HL-60 (cell line): Measurements from ENCODE around the gene SLC35F3.

Source experiments
- DNase-seq, 2 experiments: peaks; one replicate each; pipeline ENCODE4 v3.0.0-alpha.2; 2010 to 2020; ENCODE audit warnings: low read depth in 1 of 2, low spot score in 1 of 2
- H3K27ac ChIP-seq: fragments of 250-450 bp; sonication (Bioruptor Pico); replicated peaks from 2 replicates; pipeline ENCODE4 v1.5.1; 2020; ENCODE audit warnings: mild to moderate bottlenecking, moderate library complexity
- H3K27me3 ChIP-seq: fragments of 250-450 bp; sonication (Bioruptor Pico); 2 replicates; pipeline ENCODE4 v1.5.1; 2021; ENCODE audit warnings: mild to moderate bottlenecking, moderate library complexity; ENCODE audit not compliant: insufficient read depth, poor library complexity, severe bottlenecking
- H3K4me3 ChIP-seq: replicated peaks from 2 replicates; pipeline ENCODE4 v1.5.1; 2011; ENCODE audit warnings: mild to moderate bottlenecking, control low read depth, low read length; ENCODE audit not compliant: insufficient read depth
- GABPA ChIP-seq: IDR thresholded peaks from 2 replicates; pipeline ENCODE4 v1.6.1; 2012; ENCODE audit warnings: low read depth
- POLR2AphosphoS5 ChIP-seq: IDR thresholded peaks from 2 replicates; pipeline ENCODE4 v1.6.1; 2012; ENCODE audit warnings: low read depth
- SPI1 ChIP-seq: IDR thresholded peaks from 2 replicates; pipeline ENCODE4 v1.6.1; 2012; ENCODE audit warnings: low read depth, mild to moderate bottlenecking, borderline replicate concordance
- TF ChIP-seq, protein P1 (sequence below): IDR thresholded peaks from one replicate; pipeline ENCODE4 v1.5.1; 2011; ENCODE audit warnings: low read length, control low read depth, inconsistent platforms; ENCODE audit not compliant: insufficient read depth
- TF ChIP-seq, protein P2 (sequence below): IDR thresholded peaks from 2 replicates; pipeline ENCODE4 v1.6.1; 2012; ENCODE audit warnings: low read depth; ENCODE audit not compliant: insufficient replicate concordance

Gene SLC35F3

DNA sequence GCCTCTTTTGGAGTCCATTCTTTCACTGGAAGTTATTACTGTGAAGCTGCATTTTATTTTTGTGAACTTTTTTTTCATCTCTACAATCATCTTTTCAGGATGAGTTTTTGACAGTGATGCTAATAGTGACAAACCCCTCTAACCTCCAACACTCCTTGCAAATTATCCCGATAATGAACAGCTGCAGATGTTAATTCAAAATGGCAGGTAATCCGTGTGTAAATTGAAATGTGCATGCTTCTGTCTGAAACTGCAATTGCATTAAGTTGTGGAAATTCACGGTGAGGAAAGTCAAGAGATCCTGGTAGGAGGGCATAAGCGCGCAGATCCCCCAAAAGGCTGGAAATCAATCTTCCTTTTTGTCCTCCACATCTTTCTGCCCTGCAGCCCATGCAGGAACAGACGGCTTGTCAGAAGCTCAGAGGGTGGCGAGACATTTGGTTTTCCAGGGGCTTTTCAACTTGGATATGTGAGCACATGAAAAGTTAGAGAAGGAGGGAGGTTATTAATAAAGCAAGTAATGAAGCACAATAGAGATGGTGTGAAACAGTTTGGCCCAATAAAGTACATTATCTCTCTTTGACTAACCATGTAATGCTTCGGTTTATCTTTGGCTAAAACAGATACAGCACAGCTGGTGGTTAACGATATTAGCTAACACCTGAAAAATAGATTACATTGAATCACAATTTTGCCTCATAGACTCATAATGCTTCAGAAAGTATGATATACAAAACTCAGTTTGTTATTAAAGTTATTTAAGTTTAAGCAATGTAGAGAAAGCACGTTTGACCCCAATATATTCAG is 325.3 kb downstream of the SLC35F3 start:
- TF ChIP-seq, protein P1, sequence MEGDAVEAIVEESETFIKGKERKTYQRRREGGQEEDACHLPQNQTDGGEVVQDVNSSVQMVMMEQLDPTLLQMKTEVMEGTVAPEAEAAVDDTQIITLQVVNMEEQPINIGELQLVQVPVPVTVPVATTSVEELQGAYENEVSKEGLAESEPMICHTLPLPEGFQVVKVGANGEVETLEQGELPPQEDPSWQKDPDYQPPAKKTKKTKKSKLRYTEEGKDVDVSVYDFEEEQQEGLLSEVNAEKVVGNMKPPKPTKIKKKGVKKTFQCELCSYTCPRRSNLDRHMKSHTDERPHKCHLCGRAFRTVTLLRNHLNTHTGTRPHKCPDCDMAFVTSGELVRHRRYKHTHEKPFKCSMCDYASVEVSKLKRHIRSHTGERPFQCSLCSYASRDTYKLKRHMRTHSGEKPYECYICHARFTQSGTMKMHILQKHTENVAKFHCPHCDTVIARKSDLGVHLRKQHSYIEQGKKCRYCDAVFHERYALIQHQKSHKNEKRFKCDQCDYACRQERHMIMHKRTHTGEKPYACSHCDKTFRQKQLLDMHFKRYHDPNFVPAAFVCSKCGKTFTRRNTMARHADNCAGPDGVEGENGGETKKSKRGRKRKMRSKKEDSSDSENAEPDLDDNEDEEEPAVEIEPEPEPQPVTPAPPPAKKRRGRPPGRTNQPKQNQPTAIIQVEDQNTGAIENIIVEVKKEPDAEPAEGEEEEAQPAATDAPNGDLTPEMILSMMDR: no peak
- TF ChIP-seq SPI1 (no peak), POLR2AphosphoS5 (no peak), GABPA (no peak)
- TF ChIP-seq, protein P2, sequence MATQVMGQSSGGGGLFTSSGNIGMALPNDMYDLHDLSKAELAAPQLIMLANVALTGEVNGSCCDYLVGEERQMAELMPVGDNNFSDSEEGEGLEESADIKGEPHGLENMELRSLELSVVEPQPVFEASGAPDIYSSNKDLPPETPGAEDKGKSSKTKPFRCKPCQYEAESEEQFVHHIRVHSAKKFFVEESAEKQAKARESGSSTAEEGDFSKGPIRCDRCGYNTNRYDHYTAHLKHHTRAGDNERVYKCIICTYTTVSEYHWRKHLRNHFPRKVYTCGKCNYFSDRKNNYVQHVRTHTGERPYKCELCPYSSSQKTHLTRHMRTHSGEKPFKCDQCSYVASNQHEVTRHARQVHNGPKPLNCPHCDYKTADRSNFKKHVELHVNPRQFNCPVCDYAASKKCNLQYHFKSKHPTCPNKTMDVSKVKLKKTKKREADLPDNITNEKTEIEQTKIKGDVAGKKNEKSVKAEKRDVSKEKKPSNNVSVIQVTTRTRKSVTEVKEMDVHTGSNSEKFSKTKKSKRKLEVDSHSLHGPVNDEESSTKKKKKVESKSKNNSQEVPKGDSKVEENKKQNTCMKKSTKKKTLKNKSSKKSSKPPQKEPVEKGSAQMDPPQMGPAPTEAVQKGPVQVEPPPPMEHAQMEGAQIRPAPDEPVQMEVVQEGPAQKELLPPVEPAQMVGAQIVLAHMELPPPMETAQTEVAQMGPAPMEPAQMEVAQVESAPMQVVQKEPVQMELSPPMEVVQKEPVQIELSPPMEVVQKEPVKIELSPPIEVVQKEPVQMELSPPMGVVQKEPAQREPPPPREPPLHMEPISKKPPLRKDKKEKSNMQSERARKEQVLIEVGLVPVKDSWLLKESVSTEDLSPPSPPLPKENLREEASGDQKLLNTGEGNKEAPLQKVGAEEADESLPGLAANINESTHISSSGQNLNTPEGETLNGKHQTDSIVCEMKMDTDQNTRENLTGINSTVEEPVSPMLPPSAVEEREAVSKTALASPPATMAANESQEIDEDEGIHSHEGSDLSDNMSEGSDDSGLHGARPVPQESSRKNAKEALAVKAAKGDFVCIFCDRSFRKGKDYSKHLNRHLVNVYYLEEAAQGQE: no peak
- H3K27me3 ChIP-seq: peaks cover 36% of the 10 kb centered on the region
- DNase-seq: no peak
- no peak overlapping the region for H3K27ac ChIP-seq
- H3K4me3 ChIP-seq: no peak overlapping the region

DNA sequence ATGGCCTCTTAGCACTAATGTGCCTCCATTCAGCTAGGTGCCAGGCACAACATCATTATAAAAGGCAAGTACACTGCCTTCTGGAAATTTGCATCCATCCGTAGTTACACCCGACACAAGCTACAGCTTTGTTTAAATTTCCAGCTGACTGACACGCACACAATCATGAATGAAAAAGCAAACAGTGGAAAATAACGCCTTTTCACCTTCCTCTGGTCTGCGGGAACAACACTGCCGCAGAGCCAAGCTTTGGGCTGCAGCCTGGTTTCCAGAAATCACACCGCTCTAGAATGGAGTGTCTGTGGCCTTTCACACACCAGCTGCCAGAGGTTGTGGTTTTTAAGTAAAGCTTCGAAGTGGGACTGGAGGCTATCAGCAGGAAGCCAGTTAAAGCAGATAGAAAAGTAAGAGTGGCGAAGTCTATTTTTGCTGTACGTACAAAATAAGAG is 326.0 kb downstream of the SLC35F3 start:
- DNase-seq: no peak
- Histone ChIP-seq H3K4me3 (no peak overlapping the region), H3K27ac (no peak overlapping the region), H3K27me3 (peaks cover 34% of the 10 kb centered on the region)
- TF ChIP-seq, protein P1: no peak
- TF ChIP-seq, protein P2: no peak
- TF ChIP-seq GABPA (no peak), POLR2AphosphoS5 (no peak), SPI1 (no peak)

DNA sequence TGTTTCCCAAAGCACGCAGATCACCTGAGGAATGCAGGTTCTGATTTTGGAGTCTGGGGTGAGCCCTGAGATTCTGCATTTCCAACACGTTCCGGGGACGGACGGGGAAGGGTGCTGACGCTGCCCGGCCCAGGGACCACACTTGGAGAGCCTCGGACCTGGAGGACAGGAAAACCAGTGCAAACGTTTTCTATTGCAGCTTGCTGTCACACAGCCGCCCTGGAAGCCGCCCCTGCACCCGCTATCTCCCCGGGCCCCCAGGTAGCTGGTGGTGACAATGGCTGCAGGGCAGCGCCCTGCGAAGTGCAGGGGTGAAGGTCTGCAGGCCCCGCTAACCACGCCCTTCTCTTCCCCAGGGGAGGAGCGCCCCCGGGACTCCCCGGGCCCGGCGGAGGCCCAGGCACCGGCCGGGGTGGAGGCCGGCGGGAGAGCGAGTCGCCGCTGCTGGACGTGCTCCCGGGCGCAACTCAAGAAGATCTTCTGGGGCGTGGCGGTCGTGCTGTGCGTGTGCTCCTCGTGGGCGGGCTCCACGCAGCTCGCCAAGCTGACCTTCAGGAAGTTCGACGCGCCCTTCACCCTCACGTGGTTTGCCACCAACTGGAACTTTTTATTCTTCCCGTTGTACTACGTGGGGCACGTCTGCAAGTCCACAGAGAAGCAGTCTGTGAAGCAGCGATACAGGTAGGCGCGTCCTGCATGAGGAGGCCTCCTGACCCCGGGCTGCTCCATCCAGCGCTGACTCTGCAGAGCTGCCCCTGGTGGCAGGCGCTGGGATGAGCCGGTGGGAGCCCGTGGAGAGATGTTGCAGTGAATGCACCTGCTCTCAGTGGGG is 326.8 kb downstream of the SLC35F3 start:
- DNase-seq: peak in 1 of 2 experiments; percentile 12
- Histone ChIP-seq H3K4me3 (no peak overlapping the region), H3K27ac (no peak overlapping the region), H3K27me3 (peaks cover 37% of the 10 kb centered on the region)
- TF ChIP-seq, protein P2: no peak
- TF ChIP-seq, protein P1: peak; percentile 46
